Measurements from ENCODE around the gene ZBTB20. TPM values are rescaled to one million over a fixed set of nuclear protein-coding genes. Genes with fewer than 3 reads are reported as not detected.

The ZBTB20 gene
- total and polyA plus RNA-seq, 10 of the 15 experiments (the other 5 are each of a cell fraction or from before 2014, with no cell fraction given): 0.20 to 5.5 (median 2.2) TPM

DNA sequence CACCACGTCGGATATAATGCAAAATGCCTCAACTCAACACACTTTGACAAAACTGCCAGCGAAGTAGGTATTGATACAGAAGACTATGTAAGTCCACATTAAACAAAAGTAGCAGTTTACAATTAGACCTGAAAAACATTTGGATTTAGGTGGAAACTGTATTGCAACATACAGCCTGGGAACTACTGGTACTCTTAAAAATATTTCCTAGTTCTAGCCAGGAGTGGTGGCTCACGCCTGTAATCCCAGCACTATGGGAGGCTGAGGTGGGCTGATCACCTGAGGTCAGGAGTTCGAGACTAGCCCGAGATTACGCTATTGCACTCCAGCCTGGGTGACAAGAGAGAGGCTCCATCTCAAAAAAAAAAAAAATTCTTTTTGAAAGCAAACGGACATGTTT lies 246.2 kb downstream of the ZBTB20 start:
- Histone ChIP-seq H4K20me1 (ENCODE audit: control insufficient read depth, insufficient read depth) (no peaks in the 10 kb centered on the region), H2AFZ (ENCODE audit: control insufficient read depth, low read depth, low read length) (no peak overlapping the region), H3K4me1 (ENCODE audit: control insufficient read depth, insufficient read depth, low read length) (no peaks in the 10 kb centered on the region), H3K79me2 (ENCODE audit: control insufficient read depth, insufficient read depth, low read length) (no peaks in the 10 kb centered on the region), H3K4me3 (no peak overlapping the region), H3K4me2 (ENCODE audit: control insufficient read depth, insufficient read depth) (no peak overlapping the region), H3K27me3 (replicated peaks in 1 of 2; ENCODE audit: control insufficient read depth in 2 of 2, insufficient read depth in 2 of 2, low read length in 1 of 2) (no peaks in the 10 kb centered on the region), H3K9me3 (replicated peaks; ENCODE audit: control insufficient read depth, insufficient read depth, low read length) (no peaks in the 10 kb centered on the region), H3K36me3 (ENCODE audit: control insufficient read depth in 2 of 2, insufficient read depth in 2 of 2, low read length in 1 of 2) (no peaks in the 10 kb centered on the region), H3K9ac (ENCODE audit: control insufficient read depth, insufficient read depth, low read length) (no peak overlapping the region), H3K27ac (ENCODE audit: control insufficient read depth, insufficient read depth) (no peak overlapping the region)
- CTCF ChIA-PET: no interaction called here
- ATAC-seq (no peak), FAIRE-seq (no peak), DNase-seq (ENCODE audit: low read depth, low spot score) (no peak)
- WGBS (ENCODE audit: insufficient coverage, insufficient replicate concordance, low lambda C conversion rate, missing lambda C conversion rate): 94% methylated on average over 8 of the region's 8 CpGs
- SMC1A ChIA-PET (ENCODE audit: uncharacterized antibody, unreplicated experiment): no interaction called here
- RAD21 ChIA-PET (ENCODE audit: unreplicated experiment): no interaction called here
- intact Hi-C loops (cut with micrococcal nuclease; ENCODE audit: unreplicated experiment) (no loop called here), in situ Hi-C loops (cut with MboI) (no loop called here)
- TF ChIP-seq ZBTB33 (IDR thresholded peaks at IDR 0.05) (no peak), MTA2 (IDR thresholded peaks at IDR 0.05; ENCODE audit: low read depth) (no peak), RAD21 (IDR thresholded peaks at IDR 0.05; ENCODE audit: insufficient read depth, low read depth, low read length) (no peak), NFYA (IDR thresholded peaks at IDR 0.05; ENCODE audit: borderline replicate concordance, low read depth, low read length) (no peak), E2F8 (IDR thresholded peaks at IDR 0.05; ENCODE audit: low read depth, partially characterized antibody) (no peak), CBX5 (IDR thresholded peaks at IDR 0.05; ENCODE audit: low read depth) (no peak), YBX1 (IDR thresholded peaks at IDR 0.05) (no peak), EED (IDR thresholded peaks at IDR 0.05; ENCODE audit: low read depth) (no peak), STAT3 (IDR thresholded peaks at IDR 0.05; ENCODE audit: low read depth, low read length) (no peak), MYC (IDR thresholded peaks at IDR 0.05; ENCODE audit: insufficient read depth, insufficient read length, insufficient replicate concordance, low read length, severe bottlenecking) (no peak), ELK1 (IDR thresholded peaks at IDR 0.05; ENCODE audit: low read depth, low read length) (no peak), TBL1XR1 (IDR thresholded peaks at IDR 0.05; ENCODE audit: low read depth, low read length) (no peak), MEF2A (IDR thresholded peaks at IDR 0.05; ENCODE audit: insufficient read depth, low read depth, low read length) (no peak), TCF7 (IDR thresholded peaks at IDR 0.05; ENCODE audit: borderline replicate concordance) (no peak)
- no TSS peak for BruUV-seq (replicated peaks)
- POLR2A ChIA-PET: no interaction called here
